Panc1 (cell line): ENCODE results near the gene EXOC6B. TPM values are rescaled to one million over a fixed set of nuclear protein-coding genes. Genes with fewer than 3 reads are reported as not detected.

Source experiments
- ATAC-seq: fragments of 200-7000 bp; cut with Tn5 transposase; 2 replicates; pipeline ENCODE4 v1.9.1; 2020; ENCODE audit warnings: mild to moderate bottlenecking, moderate library complexity
- BruUV-seq: library from RNA; stranded (reverse); fragments of 400-500 nt; replicated peaks from 2 replicates; lab custom pipeline; 2021; lab: Mats Ljungman, UMichigan
- CTCF ChIA-PET: fragments of 300-600 bp; sonication (Branson Sonifier 250); formaldehyde crosslinking; loops from one replicate; lab custom pipeline; 2022; ENCODE audit warnings: antibody characterized with exemption; lab: Charles Lee
- POLR2A ChIA-PET: fragments of 300-600 bp; sonication (Branson Sonifier 250); formaldehyde crosslinking; loops from one replicate; lab custom pipeline; 2022; ENCODE audit warnings: antibody characterized with exemption; lab: Charles Lee
- DNase-seq: peaks from one replicate; pipeline ENCODE4 v3.0.0-alpha.2; 2010; ENCODE audit warnings: low read depth, low spot score
- H3K27ac ChIP-seq: 2 replicates; pipeline ENCODE4 v1.5.1; 2011; ENCODE audit warnings: mild to moderate bottlenecking, low read length, inconsistent platforms
- H3K27me3 ChIP-seq: fragments of 200-500 bp; sonication (Bioruptor generic); 2 replicates; pipeline ENCODE4 v1.6.0; 2014; ENCODE audit warnings: low read length, inconsistent platforms; ENCODE audit not compliant: control insufficient read depth, insufficient read depth
- H3K36me3 ChIP-seq: fragments of 200-500 bp; sonication (Bioruptor generic); 2 replicates; pipeline ENCODE4 v1.5.1; 2014; ENCODE audit warnings: inconsistent platforms, mild to moderate bottlenecking, low read length, moderate library complexity; ENCODE audit not compliant: control insufficient read depth, insufficient read depth
- H3K4me1 ChIP-seq: 2 replicates; pipeline ENCODE4 v1.5.1; 2011; ENCODE audit warnings: inconsistent platforms, mild to moderate bottlenecking, low read length, moderate library complexity; ENCODE audit not compliant: control insufficient read depth, insufficient read depth
- H3K4me3 ChIP-seq, 2 experiments: 2 replicates each; pipeline ENCODE4 v1.5.1; 2011 to 2012; ENCODE audit warnings: low read depth in 2 of 2, low read length in 2 of 2, mild to moderate bottlenecking in 2 of 2, inconsistent platforms in 1 of 2, moderate library complexity in 1 of 2
- H3K9me3 ChIP-seq: fragments of 200-500 bp; sonication (Bioruptor generic); 2 replicates; pipeline ENCODE4 v1.5.1; 2014; ENCODE audit warnings: low read depth, mild to moderate bottlenecking, inconsistent platforms, low read length, moderate library complexity; ENCODE audit not compliant: control insufficient read depth, insufficient read depth
- POLR2AphosphoS5 ChIP-seq: IDR thresholded peaks from 2 replicates; pipeline ENCODE4 v1.6.1; 2012; ENCODE audit warnings: mild to moderate bottlenecking, low read depth, low read length, moderate library complexity
- REST ChIP-seq, 2 experiments: IDR thresholded peaks; 2 replicates each; pipeline ENCODE4 v1.6.1; 2011 to 2012; ENCODE audit warnings: low read depth in 2 of 2, control low read depth in 1 of 2, low read length in 1 of 2, mild to moderate bottlenecking in 1 of 2, moderate library complexity in 1 of 2; ENCODE audit not compliant: insufficient read depth in 1 of 2
- SIN3A ChIP-seq: IDR thresholded peaks from 2 replicates; pipeline ENCODE4 v1.6.1; 2012; ENCODE audit warnings: low read depth, mild to moderate bottlenecking, low read length, moderate library complexity, borderline replicate concordance; ENCODE audit not compliant: insufficient read depth
- TCF7L2 ChIP-seq: IDR thresholded peaks from 2 replicates; pipeline ENCODE4 v1.6.1; 2011; ENCODE audit warnings: mild to moderate bottlenecking, low read depth, low read length, inconsistent platforms
- in situ Hi-C: cut with HindIII; loops from 2 replicates; pipeline ENCODE4 v1.10.0; 2016; ENCODE audit warnings: low sequenced_read_pairs, low pct_unique_long_range_greater_than_20kb
- intact Hi-C: fragments of 100-400 bp; cut with micrococcal nuclease; formaldehyde crosslinking; loops from one replicate; pipeline ENCODE4 v1.10.0; 2022; ENCODE audit not compliant: unreplicated experiment
- total RNA-seq: library from RNA; stranded (reverse); gene quantifications from one replicate; pipeline ENCODE4 v1.2.1, GENCODE V29; 2021; ENCODE audit not compliant: unreplicated experiment
- TF ChIP-seq, protein P1 (sequence below): fragments of 450-650 bp; IDR thresholded peaks from 2 replicates; pipeline ENCODE4 v1.5.1; 2017; ENCODE audit warnings: mild to moderate bottlenecking

EXOC6B gene
- total RNA-seq, 1 experiment from 2014 or later: 23.2 TPM

DNA sequence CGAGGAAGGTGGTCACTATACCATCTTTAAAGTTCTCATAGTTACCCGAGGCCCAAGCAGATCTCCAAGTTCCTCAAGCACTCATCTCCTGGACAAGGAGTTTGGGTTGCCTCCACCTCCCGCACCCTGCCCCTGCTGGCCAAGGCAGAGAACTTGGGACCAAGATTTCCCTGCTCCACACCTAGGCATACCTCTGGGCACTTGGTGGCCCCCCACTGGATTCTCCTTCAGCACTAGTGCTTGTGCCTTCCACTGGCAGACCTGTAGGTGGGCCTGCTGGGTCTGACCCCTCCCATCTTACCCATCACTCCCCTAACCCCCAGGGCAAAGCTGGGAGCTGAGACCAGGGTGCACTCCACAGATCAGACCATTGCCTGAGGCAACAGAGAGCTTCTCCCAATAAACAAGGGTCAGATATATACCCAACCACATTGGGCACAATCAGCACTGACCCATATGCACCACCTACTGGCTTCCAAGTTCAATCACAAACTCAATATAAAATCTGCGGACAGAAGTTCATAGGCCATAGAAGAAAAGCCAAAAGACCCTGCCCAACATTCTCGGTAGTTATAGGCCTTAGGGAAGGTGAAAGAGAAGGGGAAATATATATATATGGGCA lies 244.2 kb downstream of the EXOC6B start:
- Histone ChIP-seq H3K36me3 (no peaks in the 10 kb centered on the region), H3K4me1 (no peaks in the 10 kb centered on the region), H3K27ac (no peak overlapping the region), H3K27me3 (no peaks in the 10 kb centered on the region), H3K9me3 (no peaks in the 10 kb centered on the region), H3K4me3 (no peak overlapping the region)
- ATAC-seq (no peak), DNase-seq (no peak)
- TF ChIP-seq POLR2AphosphoS5 (no peak), TCF7L2 (no peak)
- TF ChIP-seq, protein P1, sequence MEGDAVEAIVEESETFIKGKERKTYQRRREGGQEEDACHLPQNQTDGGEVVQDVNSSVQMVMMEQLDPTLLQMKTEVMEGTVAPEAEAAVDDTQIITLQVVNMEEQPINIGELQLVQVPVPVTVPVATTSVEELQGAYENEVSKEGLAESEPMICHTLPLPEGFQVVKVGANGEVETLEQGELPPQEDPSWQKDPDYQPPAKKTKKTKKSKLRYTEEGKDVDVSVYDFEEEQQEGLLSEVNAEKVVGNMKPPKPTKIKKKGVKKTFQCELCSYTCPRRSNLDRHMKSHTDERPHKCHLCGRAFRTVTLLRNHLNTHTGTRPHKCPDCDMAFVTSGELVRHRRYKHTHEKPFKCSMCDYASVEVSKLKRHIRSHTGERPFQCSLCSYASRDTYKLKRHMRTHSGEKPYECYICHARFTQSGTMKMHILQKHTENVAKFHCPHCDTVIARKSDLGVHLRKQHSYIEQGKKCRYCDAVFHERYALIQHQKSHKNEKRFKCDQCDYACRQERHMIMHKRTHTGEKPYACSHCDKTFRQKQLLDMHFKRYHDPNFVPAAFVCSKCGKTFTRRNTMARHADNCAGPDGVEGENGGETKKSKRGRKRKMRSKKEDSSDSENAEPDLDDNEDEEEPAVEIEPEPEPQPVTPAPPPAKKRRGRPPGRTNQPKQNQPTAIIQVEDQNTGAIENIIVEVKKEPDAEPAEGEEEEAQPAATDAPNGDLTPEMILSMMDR: peak; percentile 43
- POLR2A ChIA-PET: interaction anchor here (0.7 kb wide), 2 partner anchors 72 to 153 kb away, joined by 4 to 5 read pairs; no protein-coding TSS in a partner anchor
- BruUV-seq: no TSS peak
- CTCF ChIA-PET: interaction anchor here (0.6 kb wide), 1 partner anchor 784 kb away, joined by 3 read pairs; no protein-coding TSS in a partner anchor
- in situ Hi-C loops: no loop called here
- intact Hi-C loops: no loop called here

GRCh38 chr2:72579591-72580180 lies 246.1 kb downstream of the EXOC6B start:
- H3K36me3 ChIP-seq: no peaks in the 10 kb centered on the region
- ATAC-seq (no peak), DNase-seq (no peak)
- no peak overlapping the region for H3K4me3 ChIP-seq
- in situ Hi-C loops: no loop called here
- CTCF ChIA-PET: interaction anchor here (0.6 to 1.5 kb wide), 4 partner anchors 424 to 656 kb away, joined by 3 to 11 read pairs (median 6); no protein-coding TSS in a partner anchor
- H3K9me3 ChIP-seq: no peaks in the 10 kb centered on the region
- no peaks in the 10 kb centered on the region for H3K4me1 ChIP-seq
- TF ChIP-seq, protein P1: peak; percentile 62; the same call in 1 of the 2 replicates
- TF ChIP-seq POLR2AphosphoS5: no peak
- no peaks in the 10 kb centered on the region for H3K27me3 ChIP-seq
- intact Hi-C loops: loop anchor here (5.0 to 10.0 kb wide), 3 partner anchors 427 to 1035 kb away; no protein-coding TSS in a partner anchor
- no peak overlapping the region for H3K27ac ChIP-seq
- POLR2A ChIA-PET: no interaction called here
- BruUV-seq: no TSS peak

DNA sequence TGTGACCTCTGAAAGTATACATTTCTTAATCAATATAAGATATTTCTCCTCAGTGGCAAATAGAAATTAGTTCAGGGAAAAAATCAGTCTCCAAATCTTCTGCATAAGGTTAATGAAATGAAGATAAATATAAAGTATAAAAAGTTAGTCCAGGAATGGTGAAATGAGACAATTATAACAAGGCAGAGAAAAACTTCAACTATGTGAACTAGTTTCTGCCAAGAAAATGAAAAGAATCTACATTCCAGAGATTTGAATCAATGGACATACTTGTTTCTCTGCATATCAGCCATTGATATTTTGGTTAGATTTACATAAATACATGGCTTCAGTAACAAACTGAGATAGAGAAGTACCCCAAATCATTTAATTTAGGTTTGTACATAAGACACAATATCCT lies 249.0 kb downstream of the EXOC6B start:
- TF ChIP-seq POLR2AphosphoS5 (no peak), TCF7L2 (no peak), REST (IDR thresholded peaks at IDR 0.05; ENCODE audit: insufficient read depth in 1 of 2, low read depth in 2 of 2, low read length in 1 of 2) (no peak), SIN3A (no peak)
- TF ChIP-seq, protein P1: no peak
- Histone ChIP-seq H3K4me3 (no peak overlapping the region), H3K27ac (no peak overlapping the region), H3K27me3 (no peaks in the 10 kb centered on the region), H3K36me3 (no peaks in the 10 kb centered on the region), H3K9me3 (no peaks in the 10 kb centered on the region), H3K4me1 (no peaks in the 10 kb centered on the region)
- ATAC-seq (no peak), DNase-seq (no peak)
- intact Hi-C loops: loop anchor here (5.0 to 10.0 kb wide), 3 partner anchors 425 to 1032 kb away; no protein-coding TSS in a partner anchor
- in situ Hi-C loops: no loop called here
- ChIA-PET POLR2A (no interaction called here), CTCF (no interaction called here)
- no TSS peak for BruUV-seq
